ENCODE measurements around the gene NRSN2.

NRSN2 gene

GRCh38 chr20:346640-347316, at the start of gene NRSN2:
Gene NRSN2 (plus strand): TSS chr20:347111. CDS start chr20:349644, 2,533 bp downstream.
- no peak for DNase-seq (ENCODE audit: low read depth in 4 of 4, low spot score in 1 of 4)

DNA sequence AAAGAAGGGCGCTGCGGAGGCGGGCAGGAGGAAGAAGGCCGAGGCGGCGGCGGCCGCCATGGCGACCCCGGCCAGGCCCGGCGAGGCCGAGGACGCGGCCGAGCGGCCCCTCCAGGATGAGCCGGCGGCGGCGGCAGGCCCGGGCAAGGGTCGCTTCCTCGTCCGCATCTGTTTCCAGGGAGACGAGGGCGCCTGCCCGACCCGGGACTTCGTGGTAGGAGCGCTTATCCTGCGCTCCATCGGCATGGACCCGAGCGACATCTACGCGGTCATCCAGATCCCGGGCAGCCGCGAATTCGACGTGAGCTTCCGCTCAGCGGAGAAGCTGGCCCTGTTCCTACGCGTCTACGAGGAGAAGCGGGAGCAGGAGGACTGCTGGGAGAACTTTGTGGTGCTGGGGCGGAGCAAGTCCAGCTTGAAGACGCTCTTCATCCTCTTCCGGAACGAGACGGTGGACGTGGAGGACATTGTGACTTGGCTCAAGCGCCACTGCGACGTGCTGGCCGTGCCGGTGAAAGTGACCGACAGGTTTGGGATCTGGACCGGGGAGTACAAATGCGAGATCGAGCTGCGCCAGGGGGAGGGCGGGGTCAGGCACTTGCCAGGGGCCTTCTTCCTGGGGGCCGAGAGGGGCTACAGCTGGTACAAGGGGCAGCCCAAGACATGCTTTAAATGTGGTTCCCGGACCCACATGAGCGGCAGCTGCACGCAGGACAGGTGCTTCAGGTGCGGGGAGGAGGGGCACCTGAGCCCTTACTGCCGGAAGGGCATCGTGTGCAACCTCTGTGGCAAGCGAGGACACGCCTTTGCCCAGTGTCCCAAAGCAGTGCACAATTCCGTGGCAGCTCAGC, 48.8 kb upstream of the NRSN2 start:
- peak in 3 of 4 experiments; percentile 8 to 23 (median 10) for DNase-seq (ENCODE audit: low read depth in 4 of 4, low spot score in 1 of 4)

DNA sequence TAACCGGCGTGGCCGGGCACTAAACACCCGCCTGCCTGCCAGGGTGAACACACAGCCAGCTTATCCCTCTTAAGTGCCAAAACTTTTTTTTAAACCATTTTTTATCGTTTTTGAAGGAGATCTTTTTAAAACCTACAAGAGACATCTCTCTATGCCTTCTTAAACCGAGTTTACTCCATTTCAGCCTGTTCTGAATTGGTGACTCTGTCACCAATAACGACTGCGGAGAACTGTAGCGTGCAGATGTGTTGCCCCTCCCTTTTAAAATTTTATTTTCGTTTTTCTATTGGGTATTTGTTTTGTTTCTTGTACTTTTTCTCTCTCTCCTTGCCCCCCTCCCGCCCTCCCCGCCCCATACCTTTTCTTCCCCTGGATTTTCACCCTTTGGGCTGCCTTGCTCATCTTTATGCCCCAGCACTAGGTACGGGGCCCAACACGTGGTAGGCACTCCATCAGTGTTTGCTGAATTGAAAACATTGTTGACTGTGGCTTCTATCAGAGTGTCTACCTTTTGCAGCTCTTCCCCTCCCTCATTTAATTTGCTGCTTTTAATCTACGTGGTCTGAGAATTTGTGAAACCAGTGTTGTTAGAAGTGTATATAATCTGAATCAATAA, 48.0 kb upstream of the NRSN2 start:
- no peak for DNase-seq (ENCODE audit: low read depth in 4 of 4, low spot score in 1 of 4)

GRCh38 chr20:300345-300990, 46.4 kb upstream of the NRSN2 start:
- DNase-seq (ENCODE audit: low read depth in 4 of 4, low spot score in 1 of 4) = no peak

- DNase-seq (ENCODE audit: low read depth in 4 of 4, low spot score in 1 of 4) = no peak
Measured at GRCh38 chr20:301886-302848, 44.7 kb upstream of the NRSN2 start.

DNA sequence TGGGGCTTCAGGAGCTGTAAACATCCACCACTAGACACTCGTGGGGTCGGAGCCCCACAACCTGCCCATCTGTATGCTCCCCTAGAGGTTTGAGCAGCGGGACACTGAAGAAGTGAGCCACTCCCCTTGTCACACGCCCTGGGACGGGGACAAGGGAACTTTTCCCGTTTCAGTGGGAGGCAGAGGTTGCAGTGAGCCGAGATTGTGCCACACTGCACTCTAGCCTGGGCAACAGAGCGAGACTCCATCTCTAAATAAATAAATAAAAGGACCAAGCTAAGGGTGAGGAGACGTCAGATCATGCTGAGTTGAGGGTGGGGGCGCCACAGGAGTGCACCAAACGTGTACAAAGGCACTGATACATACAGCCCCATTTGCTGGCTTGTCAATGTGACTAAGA, 41.2 kb upstream of the NRSN2 start:
- no peak for DNase-seq (ENCODE audit: low read depth in 4 of 4, low spot score in 1 of 4)

GRCh38 chr20:308427-309038, 38.4 kb upstream of the NRSN2 start:
- DNase-seq (ENCODE audit: low read depth in 4 of 4, low spot score in 1 of 4) = no peak

DNA sequence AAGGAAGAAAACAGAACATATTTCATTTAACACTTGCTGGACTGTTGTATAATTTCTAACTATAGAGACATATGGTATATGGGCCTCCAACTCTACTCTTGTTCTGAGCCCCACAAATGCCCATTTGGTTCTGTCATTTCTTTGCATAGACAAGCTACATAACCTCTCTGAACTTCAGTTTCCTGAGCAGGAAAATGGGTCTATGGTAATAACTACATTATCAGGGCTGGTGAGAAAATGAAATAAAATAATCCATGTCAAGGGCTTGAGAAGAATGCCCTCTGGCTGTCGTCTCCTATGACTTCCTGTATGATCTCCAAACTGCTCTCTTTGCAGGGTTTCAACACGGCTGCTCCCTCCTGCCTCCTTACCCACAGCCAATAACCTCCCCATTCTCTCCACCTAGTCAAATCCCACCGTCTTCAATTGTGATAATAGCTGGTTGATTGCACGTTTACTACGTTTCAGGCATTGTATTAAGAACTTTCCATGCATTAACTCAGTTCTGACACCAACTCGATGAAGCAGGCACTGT, 37.5 kb upstream of the NRSN2 start:
- DNase-seq (ENCODE audit: low read depth in 4 of 4, low spot score in 1 of 4) = no peak

GRCh38 chr20:309841-310644, 36.9 kb upstream of the NRSN2 start:
- peak; percentile 51 to 88 (median 64) for DNase-seq (ENCODE audit: low read depth in 4 of 4, low spot score in 1 of 4)

DNA sequence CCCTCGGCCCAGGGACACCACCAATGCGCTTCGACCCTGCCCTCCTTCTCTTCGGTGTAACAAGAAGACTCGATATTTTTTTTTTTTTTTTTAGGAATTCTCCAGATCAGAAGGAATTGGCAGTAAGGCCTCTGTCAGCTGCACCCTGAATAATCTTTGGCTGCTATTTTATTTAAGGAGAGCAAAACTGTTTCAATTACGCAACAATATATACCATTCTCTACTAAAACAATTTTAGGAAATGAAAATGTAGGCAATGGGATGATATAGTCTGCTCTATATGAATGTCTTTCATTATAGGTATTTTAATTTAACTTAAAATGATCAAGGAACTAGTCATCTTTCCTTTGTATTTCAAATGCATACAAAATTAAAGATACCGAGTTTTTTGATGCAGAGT, 36.3 kb upstream of the NRSN2 start:
- no peak for DNase-seq (ENCODE audit: low read depth in 4 of 4, low spot score in 1 of 4)

GRCh38 chr20:311609-312008, 35.3 kb upstream of the NRSN2 start:
- DNase-seq (ENCODE audit: low read depth in 4 of 4, low spot score in 1 of 4) = no peak

GRCh38 chr20:312067-312466, 34.8 kb upstream of the NRSN2 start:
- no peak for DNase-seq (ENCODE audit: low read depth in 4 of 4, low spot score in 1 of 4)

DNA sequence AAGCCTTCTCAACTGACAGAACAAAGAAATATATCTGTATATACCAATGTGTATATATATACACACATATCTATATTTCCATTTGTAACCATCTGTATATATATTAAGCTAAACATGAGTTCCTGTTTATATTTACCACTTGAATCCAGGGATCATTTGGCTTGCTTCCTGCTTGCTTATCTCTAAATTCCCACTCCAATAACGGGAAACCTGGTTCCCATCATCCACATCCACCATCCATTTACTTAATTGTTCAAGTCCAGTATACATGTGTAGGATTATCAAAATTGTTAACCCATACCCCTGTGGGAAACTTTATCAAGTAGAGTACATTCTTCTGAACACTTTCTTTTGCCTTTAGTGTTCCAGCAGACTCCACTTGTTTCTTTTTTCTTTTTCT, 34.0 kb upstream of the NRSN2 start:
- no peak for DNase-seq (ENCODE audit: low read depth in 4 of 4, low spot score in 1 of 4)

DNA sequence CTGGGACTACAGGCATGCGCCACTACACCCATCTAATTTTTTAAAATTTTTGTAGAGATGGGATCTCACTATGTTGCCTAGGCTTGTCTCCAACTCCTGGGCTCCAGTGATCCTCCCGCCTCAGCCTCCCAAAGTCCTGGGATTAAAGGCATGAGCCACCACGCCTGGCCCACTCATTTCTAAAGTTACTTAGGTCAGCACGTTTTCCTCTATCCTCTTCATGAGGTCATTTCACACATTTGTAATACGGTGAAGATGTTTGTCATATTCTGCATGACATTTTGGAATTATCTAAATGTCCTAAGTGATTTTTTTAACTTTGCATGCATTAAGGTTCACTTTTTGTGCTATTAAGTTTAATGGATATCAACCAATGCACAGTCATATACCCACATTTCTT, 33.5 kb upstream of the NRSN2 start:
- no peak for DNase-seq (ENCODE audit: low read depth in 4 of 4, low spot score in 1 of 4)

- DNase-seq (ENCODE audit: low read depth in 4 of 4, low spot score in 1 of 4) = no peak
Measured at GRCh38 chr20:313948-314347, 33.0 kb upstream of the NRSN2 start.

DNA sequence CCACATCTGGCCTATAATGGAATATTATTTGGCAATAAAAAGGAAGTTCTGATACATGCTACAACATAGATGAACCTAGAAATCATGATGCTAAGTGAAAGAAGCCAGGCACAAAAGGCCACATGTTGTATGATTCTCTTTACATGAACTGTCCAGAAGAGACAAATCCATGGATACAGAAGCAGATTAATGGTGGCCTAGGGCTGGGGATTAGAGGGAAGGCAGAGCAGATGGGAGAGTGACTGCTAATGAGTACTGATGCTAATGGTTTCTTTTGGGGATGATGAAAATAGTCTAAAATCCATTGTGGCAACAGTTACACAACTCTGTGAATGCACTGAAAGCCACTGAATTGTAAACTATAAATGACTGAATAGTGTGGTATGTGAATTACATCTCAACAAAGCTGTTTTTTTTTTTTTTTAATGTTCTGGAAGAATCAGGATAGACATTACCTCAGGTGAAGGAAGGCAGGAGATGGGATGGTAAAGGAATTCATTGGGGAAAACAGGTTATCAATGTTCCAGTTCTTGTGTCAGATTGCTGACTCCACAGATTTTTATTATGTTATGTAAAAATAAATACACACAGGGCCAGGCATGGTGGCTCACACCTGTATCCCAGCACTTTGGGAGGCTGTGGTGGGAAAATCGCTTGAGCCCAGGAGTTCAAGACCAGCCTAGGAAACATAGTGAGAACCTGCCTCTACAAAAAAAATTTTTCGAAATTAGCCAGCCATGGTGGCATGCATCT, 30.4 kb upstream of the NRSN2 start:
- no peak for DNase-seq (ENCODE audit: low read depth in 4 of 4, low spot score in 1 of 4)

- peak; percentile 75 to 90 (median 87) for DNase-seq (ENCODE audit: low read depth in 4 of 4, low spot score in 1 of 4)
Measured at GRCh38 chr20:324177-325044, 22.5 kb upstream of the NRSN2 start.
